PC-9 (cell line): ENCODE measurements around the gene DIAPH3. TPM values are rescaled to one million over a fixed set of nuclear protein-coding genes. Genes with fewer than 3 reads are reported as not detected.

Experiments used
- BruUV-seq: library from RNA; stranded (reverse); fragments of 400-500 nt; replicated peaks from 2 replicates; lab custom pipeline; 2021; lab: Mats Ljungman, UMichigan
- CTCF ChIA-PET: fragments of 300-600 bp; sonication (Branson Sonifier 250); formaldehyde crosslinking; loops from one replicate; lab custom pipeline; 2022; ENCODE audit warnings: antibody characterized with exemption; lab: Charles Lee
- POLR2A ChIA-PET: fragments of 300-600 bp; sonication (Branson Sonifier 250); formaldehyde crosslinking; loops from one replicate; lab custom pipeline; 2022; ENCODE audit warnings: antibody characterized with exemption; ENCODE audit not compliant: unreplicated experiment; lab: Charles Lee
- DNase-seq, 2 experiments: peaks; one replicate each; pipeline versions ENCODE4 v3.0.0 to v3.0.0-alpha.2; 2015 to 2022; ENCODE audit warnings: mixed read lengths in 1 of 2
- H2AFZ ChIP-seq: fragments of 200-600 bp; sonication (generic); 2 replicates; pipeline ENCODE4 v1.8.1; 2017; ENCODE audit warnings: antibody characterized with exemption
- H3F3A ChIP-seq: fragments of 200-600 bp; sonication (generic); 2 replicates; pipeline ENCODE4 v1.8.1; 2017; ENCODE audit warnings: antibody characterized with exemption, mild to moderate bottlenecking, low read depth; ENCODE audit not compliant: insufficient read depth
- H3K27ac ChIP-seq: fragments of 200-600 bp; sonication (generic); 2 replicates; pipeline ENCODE4 v1.6.1; 2016; ENCODE audit warnings: mixed run types
- H3K27me3 ChIP-seq: fragments of 200-600 bp; sonication (generic); 2 replicates; pipeline ENCODE4 v1.6.1; 2016; ENCODE audit warnings: low read depth, mixed run types; ENCODE audit not compliant: insufficient read depth
- H3K36me3 ChIP-seq: fragments of 200-600 bp; sonication (generic); 2 replicates; pipeline ENCODE4 v1.6.1; 2016; ENCODE audit warnings: low read depth, mixed run types
- H3K4me1 ChIP-seq: fragments of 200-600 bp; sonication (generic); replicated peaks from 2 replicates; pipeline ENCODE4 v1.6.1; 2016; ENCODE audit warnings: mixed run types; ENCODE audit not compliant: insufficient read depth
- H3K4me2 ChIP-seq: fragments of 200-600 bp; sonication (generic); 2 replicates; pipeline ENCODE4 v1.6.1; 2017; ENCODE audit warnings: mixed run types
- H3K4me3 ChIP-seq: fragments of 200-600 bp; sonication (generic); 2 replicates; pipeline ENCODE4 v1.6.1; 2016; ENCODE audit warnings: mixed run types
- H3K79me2 ChIP-seq: fragments of 200-600 bp; sonication (generic); 2 replicates; pipeline ENCODE4 v1.6.1; 2017; ENCODE audit warnings: low read depth, mixed run types
- H3K9me2 ChIP-seq: fragments of 200-600 bp; sonication (generic); 2 replicates; pipeline ENCODE4 v1.8.1; 2017; ENCODE audit warnings: mild to moderate bottlenecking; ENCODE audit not compliant: insufficient read depth
- H3K9me3 ChIP-seq: fragments of 200-600 bp; sonication (generic); 2 replicates; pipeline ENCODE4 v1.8.1; 2016; ENCODE audit warnings: low read depth; ENCODE audit not compliant: insufficient read depth
- H4K20me1 ChIP-seq: fragments of 200-600 bp; sonication (generic); 2 replicates; pipeline ENCODE4 v1.8.1; 2017; ENCODE audit not compliant: insufficient read depth
- CTCF ChIP-seq: fragments of 200-600 bp; sonication (generic); conservative IDR thresholded peaks from 2 replicates; pipeline ENCODE4 v1.6.1; 2017; ENCODE audit warnings: mixed run types, antibody characterized with exemption, mild to moderate bottlenecking, moderate library complexity
- EZH2 ChIP-seq: fragments of 200-600 bp; sonication (generic); IDR thresholded peaks from 2 replicates; pipeline ENCODE4 v1.8.0; 2017; ENCODE audit warnings: antibody characterized with exemption, low read depth
- intact Hi-C: fragments of 100-400 bp; cut with micrococcal nuclease; formaldehyde crosslinking; loops from one replicate; pipeline ENCODE4 v1.10.0; 2022; ENCODE audit not compliant: unreplicated experiment
- total RNA-seq: library from RNA; stranded (reverse); gene quantifications from 2 replicates; pipeline ENCODE4 v1.2.3, GENCODE V29; 2021

The DIAPH3 gene
- total RNA-seq, 1 experiment from 2014 or later, result 39.3 TPM

DNA sequence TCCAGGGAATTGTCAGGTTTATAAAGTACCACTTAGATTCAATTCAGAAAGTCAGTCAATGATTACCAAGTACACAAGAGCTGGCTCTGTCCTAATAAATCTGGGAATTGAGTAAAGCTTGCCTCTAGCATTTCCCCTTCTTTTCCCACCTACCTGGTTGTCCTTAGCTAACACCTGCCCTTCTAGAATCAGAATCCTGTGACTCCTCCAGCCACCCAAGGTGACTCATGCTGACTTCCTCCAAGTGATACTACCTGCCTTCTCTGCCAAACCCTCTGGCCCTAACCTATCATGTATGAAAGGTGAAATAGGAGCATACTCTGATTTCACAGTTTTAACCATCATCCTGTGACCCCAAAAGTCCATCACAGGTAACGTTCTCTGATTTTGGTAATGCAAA lies 151.2 kb downstream of the DIAPH3 start:
- no peaks in the 10 kb centered on the region for H3K9me2 ChIP-seq
- H3K9me3 ChIP-seq, result no peaks in the 10 kb centered on the region
- TF ChIP-seq CTCF (no peak), EZH2 (no peak)
- no peaks in the 10 kb centered on the region for H3K79me2 ChIP-seq
- no peak overlapping the region for H2AFZ ChIP-seq
- CTCF ChIA-PET, result no interaction called here
- no peaks in the 10 kb centered on the region for H3K27me3 ChIP-seq
- peak; percentile 15 to 57 for DNase-seq
- 0 out of 2 replicates have a peak, but pooled peaks cover 4% of the 10 kb centered on the region for H3F3A ChIP-seq
- H3K27ac ChIP-seq, result peak overlapping the region; percentile 45
- H3K4me3 ChIP-seq, result no peak overlapping the region
- H4K20me1 ChIP-seq, result no peaks in the 10 kb centered on the region
- POLR2A ChIA-PET, result no interaction called here
- H3K36me3 ChIP-seq, result no peaks in the 10 kb centered on the region
- no peak overlapping the region for H3K4me2 ChIP-seq
- intact Hi-C loops, result no loop called here
- BruUV-seq, result no TSS peak
- H3K4me1 ChIP-seq, result no peaks in the 10 kb centered on the region

DNA sequence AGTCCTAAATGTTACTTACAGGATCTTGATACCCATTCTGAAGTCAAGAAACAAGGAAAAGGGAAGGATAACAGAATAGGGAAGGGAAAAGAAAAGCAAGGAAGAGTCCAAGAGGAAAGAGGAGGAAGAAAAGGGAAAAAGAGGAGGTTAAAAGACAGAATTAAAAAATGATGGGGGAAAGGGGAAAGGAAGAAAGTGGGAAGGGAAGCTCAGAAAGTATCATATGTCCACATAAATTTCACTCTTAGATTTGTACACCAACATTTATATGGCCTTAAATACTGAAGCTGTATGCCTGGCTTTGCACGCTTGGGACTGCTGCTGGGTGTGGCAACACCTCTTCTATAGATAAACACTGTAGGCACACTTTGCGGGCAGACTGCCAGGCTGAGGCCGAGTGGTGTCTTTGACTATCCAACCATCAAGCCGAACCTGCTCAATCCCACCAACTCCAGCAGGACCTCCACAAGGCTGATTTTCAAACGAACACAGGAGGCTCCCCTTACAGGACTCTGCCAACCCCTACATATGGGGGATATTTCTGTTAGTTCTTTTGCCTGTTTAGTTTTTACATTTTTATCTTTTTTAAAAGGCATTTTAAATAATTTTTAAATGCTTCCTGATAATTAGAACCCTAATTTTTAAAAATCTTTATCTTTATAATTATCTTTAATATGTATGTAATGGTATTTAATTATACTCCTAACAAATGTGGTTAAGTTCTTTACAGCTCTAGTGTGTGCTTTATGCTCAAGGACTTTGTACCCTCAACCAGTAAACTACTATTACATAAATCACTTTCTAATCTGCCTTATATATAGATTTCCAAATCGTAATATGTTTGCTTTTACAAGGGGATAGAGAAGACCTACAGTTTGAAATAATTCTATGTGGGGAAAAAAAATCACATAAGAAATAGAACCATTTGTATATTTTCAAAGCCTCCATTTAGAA lies 154.2 kb downstream of the DIAPH3 start:
- TF ChIP-seq CTCF (no peak), EZH2 (no peak)
- no peak overlapping the region for H3K27ac ChIP-seq
- no peak overlapping the region for H3K4me2 ChIP-seq
- H2AFZ ChIP-seq, result no peak overlapping the region
- no peaks in the 10 kb centered on the region for H3K9me3 ChIP-seq
- no TSS peak for BruUV-seq
- H3K4me3 ChIP-seq, result no peak overlapping the region
- POLR2A ChIA-PET, result no interaction called here
- DNase-seq, result no peak
- no peaks in the 10 kb centered on the region for H3K79me2 ChIP-seq
- H3K4me1 ChIP-seq, result no peaks in the 10 kb centered on the region
- H3K9me2 ChIP-seq, result no peaks in the 10 kb centered on the region
- H3K36me3 ChIP-seq, result no peaks in the 10 kb centered on the region
- intact Hi-C loops, result no loop called here
- no peaks in the 10 kb centered on the region for H4K20me1 ChIP-seq
- H3F3A ChIP-seq, result 0 out of 2 replicates have a peak, but pooled peaks cover 4% of the 10 kb centered on the region
- CTCF ChIA-PET, result no interaction called here
- no peaks in the 10 kb centered on the region for H3K27me3 ChIP-seq

DNA sequence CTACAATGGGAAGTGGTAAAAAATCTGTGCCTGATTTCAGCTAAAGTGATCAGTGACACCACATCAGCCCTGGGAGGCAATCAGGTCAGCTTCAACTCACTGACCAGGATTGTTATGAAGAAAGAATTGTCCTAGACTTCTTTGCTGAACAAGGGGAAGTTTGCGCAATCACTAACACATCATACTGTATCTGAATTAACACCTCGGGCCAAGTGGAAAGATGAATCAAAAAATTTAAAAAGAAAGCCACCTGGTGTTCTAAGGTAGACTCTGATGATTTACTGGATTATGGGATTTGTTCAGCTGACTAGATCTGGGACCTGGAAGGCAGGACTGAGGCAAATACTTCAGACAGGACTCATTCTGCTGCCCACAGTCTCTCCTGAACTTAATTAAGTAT lies 161.8 kb downstream of the DIAPH3 start:
- Histone ChIP-seq H4K20me1 (no peaks in the 10 kb centered on the region), H3K9me3 (no peaks in the 10 kb centered on the region), H3F3A (no peaks in the 10 kb centered on the region), H3K4me3 (no peak overlapping the region), H2AFZ (no peak overlapping the region), H3K79me2 (no peaks in the 10 kb centered on the region), H3K9me2 (no peaks in the 10 kb centered on the region), H3K4me1 (no peaks in the 10 kb centered on the region), H3K36me3 (no peaks in the 10 kb centered on the region), H3K27me3 (no peaks in the 10 kb centered on the region), H3K4me2 (no peak overlapping the region), H3K27ac (no peak overlapping the region)
- no TSS peak for BruUV-seq
- ChIA-PET CTCF (no interaction called here), POLR2A (no interaction called here)
- TF ChIP-seq CTCF (no peak), EZH2 (no peak)
- intact Hi-C loops, result no loop called here
- no peak for DNase-seq
